HG03378 (cell line): Measurements from ENCODE around the gene SLC9A2.

ENCODE experiments used
- ATAC-seq: cut with Tn5 transposase; IDR thresholded peaks from one replicate; pipeline ENCODE4 v1.9.1; 2021; ENCODE audit warnings: mild to moderate bottlenecking, moderate library complexity; ENCODE audit not compliant: unreplicated experiment

Gene SLC9A2

DNA sequence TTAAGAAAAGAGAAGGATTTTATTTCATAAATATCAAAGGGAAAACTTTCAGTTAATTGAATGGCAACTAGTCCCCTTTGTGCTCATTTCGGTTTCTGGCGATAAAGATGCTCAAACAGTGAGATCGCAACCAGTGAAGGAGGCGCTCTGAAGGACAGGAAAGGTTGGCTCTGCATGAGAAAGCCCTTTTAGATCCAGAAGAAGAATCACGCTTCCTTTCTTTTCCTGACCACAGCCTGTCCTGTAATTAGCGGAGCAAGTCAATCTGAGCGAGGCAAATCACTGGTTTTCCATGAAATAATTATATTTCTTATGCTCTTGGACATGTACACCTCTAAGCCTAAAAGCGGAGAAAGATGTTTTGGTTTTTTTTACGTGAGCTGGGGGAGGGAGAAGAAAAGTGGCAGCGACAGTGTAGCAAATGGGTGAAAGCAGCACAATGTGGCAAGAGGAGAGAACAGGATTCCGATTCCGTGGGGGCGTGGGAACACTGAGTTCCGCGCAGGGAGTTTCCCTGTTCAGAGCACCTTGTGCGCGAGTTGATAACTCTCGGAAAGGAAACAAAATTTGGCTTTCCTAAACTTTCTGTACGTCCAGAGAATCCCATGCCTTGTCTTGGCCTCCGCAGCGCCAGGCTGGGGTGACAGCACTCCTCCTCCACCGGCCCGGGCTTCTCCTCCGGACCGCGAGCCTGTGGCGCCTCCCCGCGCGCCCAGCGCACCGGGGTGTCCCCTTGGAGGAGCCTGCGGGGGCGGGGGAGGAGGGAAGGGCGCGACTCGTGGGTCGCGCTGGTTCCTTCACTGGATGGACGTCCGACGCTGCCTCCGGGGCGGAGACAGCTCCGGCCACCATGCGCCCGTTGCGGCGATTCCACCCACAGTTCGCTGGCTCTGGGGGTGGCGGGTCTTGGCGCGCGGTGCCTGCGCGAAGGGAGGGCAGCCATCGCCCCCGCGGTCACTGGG is 620 bp upstream of the SLC9A2 start:
- no peak for ATAC-seq

DNA sequence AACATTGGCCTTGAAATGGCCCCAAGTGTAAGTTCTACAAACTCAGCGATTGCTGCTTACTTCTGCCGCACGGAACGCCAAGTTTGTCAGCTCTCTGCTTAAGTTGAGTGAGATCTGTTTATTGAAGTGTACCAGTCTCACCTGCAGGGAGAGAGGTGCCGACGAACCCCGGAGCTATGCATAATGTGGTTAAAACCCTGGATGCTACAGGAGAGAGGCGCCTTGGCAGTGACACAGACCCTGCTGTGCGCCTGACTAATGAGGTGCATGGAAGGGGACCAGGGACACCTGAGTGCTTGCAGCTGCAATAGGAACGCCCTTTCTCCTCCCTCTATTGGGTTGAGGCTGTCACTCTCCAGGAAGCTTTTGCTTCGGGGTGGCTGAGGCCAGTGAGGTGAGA is 979 bp downstream of the SLC9A2 start:
- ATAC-seq: no peak

- no peak for ATAC-seq
Measured at GRCh38 chr2:102621630-102622029, 2.3 kb downstream of the SLC9A2 start.

- ATAC-seq: no peak
Measured at GRCh38 chr2:102622646-102623045, 3.3 kb downstream of the SLC9A2 start.

DNA sequence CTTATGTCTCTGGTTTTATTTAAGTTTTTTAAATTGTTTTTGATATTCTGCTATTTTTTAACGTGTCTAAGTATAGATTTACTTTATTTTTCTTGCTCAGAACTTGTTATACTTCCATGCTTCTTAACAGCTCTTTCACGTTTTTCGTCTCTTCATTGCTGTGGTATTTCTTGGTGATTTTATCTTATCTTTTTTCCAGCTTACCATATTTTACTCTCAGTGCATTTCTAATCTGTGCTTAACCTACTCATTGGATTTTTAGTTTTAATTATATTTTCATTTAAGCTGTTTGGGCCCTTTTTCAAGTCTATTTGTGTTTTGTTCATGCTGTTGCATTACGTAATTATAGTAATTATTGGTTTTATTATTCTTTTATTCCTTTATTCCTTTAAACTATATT is 11.1 kb downstream of the SLC9A2 start:
- ATAC-seq: no peak

DNA sequence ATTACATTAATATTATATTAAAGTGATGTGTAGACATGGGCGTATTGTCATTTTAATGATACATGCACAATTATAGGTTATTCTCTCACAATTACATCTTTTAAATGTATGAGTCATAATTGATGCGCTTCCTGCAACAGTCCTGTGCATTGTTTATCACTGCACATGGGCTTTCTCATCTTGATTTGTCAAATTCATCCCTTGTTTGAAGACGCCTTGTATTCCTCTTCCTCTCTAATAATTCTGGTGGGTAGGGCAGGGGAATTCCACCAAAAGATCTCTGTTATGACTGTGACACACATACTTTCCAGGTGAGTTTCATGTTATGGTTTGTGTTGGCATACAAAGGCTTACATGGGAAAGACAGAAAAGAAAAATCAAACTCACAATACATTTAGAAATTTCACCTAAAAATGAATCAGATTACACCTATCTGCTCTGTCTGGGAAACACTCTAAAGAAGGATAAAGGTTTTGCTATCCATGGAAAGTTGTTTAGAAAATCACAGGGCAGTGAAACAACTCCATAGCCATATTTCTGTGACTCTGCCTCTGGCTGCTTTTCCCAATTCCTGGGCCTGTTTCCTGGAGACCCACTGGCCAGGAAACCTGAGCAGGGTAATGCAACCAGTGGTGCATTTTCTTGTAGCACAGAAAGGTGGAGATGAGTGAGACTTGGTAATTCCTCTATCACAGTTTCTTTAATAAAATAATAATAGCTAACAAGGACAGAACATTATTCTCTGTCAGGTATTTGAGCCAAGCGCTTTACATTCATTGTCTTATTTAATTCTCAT is 13.2 kb downstream of the SLC9A2 start:
- ATAC-seq: peak; percentile 72

DNA sequence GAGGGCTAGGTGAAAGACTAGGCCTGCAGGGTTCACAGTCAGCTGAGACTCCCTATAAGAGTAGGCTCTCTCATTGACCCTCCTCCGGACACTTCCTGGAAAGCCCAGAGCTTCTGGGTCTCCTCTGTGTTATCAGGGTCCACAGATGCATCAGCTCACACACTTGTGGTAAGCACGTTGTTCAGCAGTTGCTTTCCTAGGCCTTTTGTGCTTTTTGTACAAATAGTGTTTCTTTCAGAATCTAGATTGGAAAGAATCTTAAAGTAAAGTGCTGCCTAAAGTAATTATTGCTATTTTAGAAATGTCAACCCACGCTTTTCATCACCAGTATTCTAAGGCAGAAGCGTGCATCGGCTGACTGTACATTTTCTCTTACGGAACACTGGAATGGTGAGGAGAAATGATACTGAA is 15.5 kb downstream of the SLC9A2 start:
- ATAC-seq: no peak

DNA sequence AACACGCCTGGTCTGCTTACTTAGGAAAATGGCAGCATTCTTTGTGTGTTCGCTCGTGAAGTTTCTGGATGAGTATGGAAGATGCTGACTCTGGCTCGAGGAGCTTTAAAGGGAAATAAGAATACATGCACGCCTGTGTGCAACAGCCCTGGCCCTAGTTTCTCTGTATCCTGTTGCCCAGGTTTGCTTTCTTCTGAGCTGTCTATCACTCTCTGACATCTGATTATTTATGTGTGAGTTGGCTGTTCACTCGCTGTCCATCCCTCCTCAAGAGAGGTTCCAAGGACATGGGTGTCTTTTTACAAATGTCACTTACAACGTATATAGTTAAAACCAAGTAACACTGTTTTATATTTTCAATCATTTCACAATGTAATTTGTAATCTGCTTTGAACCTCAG is 16.0 kb downstream of the SLC9A2 start:
- no peak for ATAC-seq

GRCh38 chr2:102636283-102636907 is 17.0 kb downstream of the SLC9A2 start:
- ATAC-seq: no peak

DNA sequence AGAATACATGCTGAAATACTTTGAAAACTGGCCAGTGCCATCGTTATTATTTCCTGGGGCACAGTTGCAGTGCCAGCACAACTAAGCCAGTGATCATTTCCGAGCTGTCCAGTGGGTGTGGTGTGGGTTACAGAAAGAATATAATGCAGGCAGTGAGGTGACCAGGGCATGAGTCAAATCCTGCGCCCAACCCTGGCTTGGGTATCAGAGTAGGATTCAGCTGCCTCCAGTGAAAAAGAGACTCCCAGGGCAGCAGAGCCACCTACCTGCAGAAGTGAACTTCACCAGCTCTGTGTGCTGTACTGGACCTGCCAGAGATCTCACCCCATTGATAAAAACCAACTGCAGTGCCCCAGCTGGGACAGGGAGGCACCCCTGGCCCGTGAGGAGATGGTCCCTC is 18.0 kb downstream of the SLC9A2 start:
- ATAC-seq: no peak

- no peak for ATAC-seq
Measured at GRCh38 chr2:102639429-102639828, 20.1 kb downstream of the SLC9A2 start.

DNA sequence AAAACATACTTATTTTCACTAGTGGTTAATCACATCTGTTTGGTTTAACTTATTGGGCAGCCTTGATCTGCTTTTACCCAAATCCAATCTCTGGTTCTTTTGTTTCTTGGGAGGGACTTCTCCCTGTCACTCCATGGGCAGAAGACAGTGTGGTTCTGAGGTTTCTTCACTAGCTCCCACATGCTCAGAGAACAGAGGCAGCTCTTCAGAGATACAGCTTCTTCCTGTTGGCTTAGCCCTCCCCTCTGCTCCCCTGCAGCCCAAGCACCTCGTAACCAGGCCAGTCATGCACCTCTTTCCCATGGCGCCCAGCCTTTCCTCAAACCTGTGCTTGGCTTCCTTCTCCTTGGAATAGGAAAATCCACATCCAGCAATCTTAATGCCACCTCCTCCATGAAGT is 32.8 kb downstream of the SLC9A2 start:
- ATAC-seq: no peak

GRCh38 chr2:102657770-102658169 is 38.4 kb downstream of the SLC9A2 start:
- peak; percentile 70 for ATAC-seq

DNA sequence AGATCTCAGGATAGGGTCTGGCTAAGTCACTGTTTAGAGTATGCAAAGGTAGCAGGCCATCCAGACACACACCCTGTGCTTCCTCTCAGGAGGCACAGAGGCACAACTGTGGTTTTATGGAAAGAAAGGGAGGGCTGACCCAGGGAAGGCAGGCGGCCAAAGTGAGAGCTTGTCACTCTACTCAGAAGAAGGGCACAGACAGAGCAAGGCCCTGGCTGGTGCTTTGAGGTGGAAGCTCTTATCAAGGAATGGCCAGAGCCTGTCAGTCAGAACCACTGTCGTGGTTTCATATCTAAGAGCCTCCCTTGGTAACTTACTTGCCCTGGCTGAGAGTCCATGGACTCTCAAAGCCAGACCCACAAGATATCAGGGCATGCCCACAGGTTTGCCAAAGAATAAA is 40.7 kb downstream of the SLC9A2 start:
- ATAC-seq: no peak

DNA sequence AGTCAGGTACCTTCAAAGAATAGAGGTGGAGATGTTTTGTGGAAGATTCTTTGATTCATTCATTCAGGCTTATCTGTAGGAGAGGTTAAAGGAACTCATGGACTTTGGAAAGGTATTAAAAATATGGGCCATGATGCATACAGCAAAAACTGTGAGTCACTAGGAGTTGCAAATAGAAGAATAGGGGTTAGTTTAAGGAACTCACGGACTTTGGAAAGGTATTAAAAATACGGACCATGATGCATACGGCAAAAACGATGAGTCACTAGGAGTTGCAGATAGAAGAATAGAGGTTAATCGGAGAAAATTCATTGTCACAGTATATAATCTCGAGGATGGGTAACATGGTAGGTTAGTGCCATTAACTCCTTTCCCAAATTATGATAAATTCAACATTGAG is 41.2 kb downstream of the SLC9A2 start:
- no peak for ATAC-seq

DNA sequence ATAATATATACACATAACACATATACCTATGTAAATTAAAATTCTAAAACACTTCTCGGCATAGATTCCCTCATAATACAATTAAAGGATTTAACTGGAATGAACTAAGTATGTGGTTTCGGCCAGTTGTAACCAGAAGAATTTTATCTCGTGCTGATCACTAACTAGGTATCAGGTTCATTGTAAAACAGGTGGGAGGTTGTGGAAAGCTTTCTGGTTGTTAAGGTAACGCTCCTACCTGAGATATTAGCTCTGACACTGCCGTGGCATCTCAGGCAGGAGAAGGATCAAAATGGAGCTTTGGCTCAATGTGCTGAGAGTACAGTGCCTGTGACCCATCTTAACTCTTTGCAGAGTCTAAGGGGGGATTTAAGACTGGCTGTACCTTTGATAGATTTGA is 42.5 kb downstream of the SLC9A2 start:
- no peak for ATAC-seq

DNA sequence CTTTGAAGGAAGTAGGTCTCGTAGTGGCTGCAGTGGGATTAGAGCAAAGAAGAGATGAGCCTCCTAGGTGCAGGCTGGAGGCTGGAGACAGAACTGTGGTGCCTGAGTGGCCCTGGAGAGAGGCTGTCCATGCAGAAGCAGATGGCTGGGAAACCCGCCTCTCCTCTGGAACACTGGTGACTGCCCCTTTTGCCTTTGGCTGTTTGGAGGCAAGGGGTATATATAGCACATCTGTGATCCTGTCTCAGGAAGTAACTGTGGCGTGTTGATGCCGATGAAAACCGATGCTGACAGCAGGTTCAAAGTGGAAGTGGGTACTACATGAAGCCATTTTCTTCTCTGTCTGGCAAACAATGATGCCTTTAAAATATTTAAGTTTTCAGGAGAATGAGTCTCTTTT is 43.5 kb downstream of the SLC9A2 start:
- ATAC-seq: no peak

GRCh38 chr2:102663381-102663780 is 44.0 kb downstream of the SLC9A2 start:
- no peak for ATAC-seq

DNA sequence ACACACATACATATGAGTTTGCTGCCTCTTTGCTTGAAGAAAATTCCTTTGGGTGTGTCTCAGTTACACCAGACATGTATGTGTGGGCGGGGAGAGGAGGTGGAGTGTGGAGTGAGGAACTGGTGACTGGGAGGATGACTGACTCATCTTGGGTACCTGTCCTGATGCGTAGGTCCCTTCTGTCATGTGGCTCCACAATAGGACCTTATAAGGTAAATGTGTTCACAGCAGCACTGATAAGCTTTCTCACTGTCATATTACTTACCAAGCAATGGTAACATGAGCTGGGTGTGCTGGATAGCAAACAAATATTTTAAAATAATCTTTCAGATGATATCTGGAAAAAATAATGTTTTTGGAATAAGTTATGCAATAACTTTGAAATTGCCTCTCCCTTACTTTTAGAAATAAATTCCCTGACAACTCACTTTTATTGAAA is 45.1 kb downstream of the SLC9A2 start:
- peak; percentile 90 for ATAC-seq

GRCh38 chr2:102667072-102667471 is 47.7 kb downstream of the SLC9A2 start:
- ATAC-seq: no peak

DNA sequence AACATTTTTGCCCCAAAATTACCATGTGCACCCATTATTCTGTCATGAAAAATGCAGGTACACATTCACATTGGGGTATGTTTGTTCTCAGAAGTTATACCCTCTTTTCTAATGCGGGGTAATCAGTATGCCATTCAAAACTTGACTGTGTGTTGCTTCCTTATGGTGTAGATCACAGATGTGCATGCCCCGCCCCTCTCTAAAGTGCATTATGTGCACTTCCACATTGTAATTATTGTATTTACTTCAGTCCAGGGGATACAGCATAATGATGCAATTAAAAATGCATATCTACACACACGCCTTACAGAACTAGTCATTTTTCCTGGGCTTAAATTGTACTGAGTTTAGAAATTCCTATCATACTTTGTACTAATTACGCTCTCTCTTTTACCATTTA is 48.8 kb downstream of the SLC9A2 start:
- no peak for ATAC-seq
